Measurements from ENCODE around the gene GDI2. TPM values are rescaled to one million over a fixed set of nuclear protein-coding genes. Genes with fewer than 3 reads are reported as not detected.

The GDI2 gene
- total and polyA plus RNA-seq, 2 of the 13 experiments (the other 11 are each of a cell fraction or from before 2014, with no cell fraction given) = 153 to 477 TPM

- TF ChIP-seq, protein P1, sequence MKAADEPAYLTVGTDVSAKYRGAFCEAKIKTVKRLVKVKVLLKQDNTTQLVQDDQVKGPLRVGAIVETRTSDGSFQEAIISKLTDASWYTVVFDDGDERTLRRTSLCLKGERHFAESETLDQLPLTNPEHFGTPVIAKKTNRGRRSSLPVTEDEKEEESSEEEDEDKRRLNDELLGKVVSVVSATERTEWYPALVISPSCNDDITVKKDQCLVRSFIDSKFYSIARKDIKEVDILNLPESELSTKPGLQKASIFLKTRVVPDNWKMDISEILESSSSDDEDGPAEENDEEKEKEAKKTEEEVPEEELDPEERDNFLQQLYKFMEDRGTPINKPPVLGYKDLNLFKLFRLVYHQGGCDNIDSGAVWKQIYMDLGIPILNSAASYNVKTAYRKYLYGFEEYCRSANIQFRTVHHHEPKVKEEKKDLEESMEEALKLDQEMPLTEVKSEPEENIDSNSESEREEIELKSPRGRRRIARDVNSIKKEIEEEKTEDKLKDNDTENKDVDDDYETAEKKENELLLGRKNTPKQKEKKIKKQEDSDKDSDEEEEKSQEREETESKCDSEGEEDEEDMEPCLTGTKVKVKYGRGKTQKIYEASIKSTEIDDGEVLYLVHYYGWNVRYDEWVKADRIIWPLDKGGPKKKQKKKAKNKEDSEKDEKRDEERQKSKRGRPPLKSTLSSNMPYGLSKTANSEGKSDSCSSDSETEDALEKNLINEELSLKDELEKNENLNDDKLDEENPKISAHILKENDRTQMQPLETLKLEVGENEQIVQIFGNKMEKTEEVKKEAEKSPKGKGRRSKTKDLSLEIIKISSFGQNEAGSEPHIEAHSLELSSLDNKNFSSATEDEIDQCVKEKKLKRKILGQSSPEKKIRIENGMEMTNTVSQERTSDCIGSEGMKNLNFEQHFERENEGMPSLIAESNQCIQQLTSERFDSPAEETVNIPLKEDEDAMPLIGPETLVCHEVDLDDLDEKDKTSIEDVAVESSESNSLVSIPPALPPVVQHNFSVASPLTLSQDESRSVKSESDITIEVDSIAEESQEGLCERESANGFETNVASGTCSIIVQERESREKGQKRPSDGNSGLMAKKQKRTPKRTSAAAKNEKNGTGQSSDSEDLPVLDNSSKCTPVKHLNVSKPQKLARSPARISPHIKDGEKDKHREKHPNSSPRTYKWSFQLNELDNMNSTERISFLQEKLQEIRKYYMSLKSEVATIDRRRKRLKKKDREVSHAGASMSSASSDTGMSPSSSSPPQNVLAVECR (CRISPR knock-in tag; IDR thresholded peaks at IDR 0.05; ENCODE audit: borderline replicate concordance) = peak; percentile 33; the same call in 1 of the 2 replicates
- TF ChIP-seq ZBTB37 (CRISPR knock-in tag; IDR thresholded peaks at IDR 0.05) = 0 out of 2 replicates have a peak, but pooled peaks have one; percentile 21
- peak; percentile 44; the same call in 1 of the 2 replicates for TF ChIP-seq BHLHE40 (IDR thresholded peaks at IDR 0.05; ENCODE audit: low read length)
- TF ChIP-seq ZMYM2 (CRISPR knock-in tag; IDR thresholded peaks at IDR 0.05) = peak; percentile 73; the same call in 1 of the 2 replicates
- TF ChIP-seq ELF4 (CRISPR knock-in tag; IDR thresholded peaks at IDR 0.05; ENCODE audit: borderline replicate concordance) = no peak
- TF ChIP-seq, protein P2, sequence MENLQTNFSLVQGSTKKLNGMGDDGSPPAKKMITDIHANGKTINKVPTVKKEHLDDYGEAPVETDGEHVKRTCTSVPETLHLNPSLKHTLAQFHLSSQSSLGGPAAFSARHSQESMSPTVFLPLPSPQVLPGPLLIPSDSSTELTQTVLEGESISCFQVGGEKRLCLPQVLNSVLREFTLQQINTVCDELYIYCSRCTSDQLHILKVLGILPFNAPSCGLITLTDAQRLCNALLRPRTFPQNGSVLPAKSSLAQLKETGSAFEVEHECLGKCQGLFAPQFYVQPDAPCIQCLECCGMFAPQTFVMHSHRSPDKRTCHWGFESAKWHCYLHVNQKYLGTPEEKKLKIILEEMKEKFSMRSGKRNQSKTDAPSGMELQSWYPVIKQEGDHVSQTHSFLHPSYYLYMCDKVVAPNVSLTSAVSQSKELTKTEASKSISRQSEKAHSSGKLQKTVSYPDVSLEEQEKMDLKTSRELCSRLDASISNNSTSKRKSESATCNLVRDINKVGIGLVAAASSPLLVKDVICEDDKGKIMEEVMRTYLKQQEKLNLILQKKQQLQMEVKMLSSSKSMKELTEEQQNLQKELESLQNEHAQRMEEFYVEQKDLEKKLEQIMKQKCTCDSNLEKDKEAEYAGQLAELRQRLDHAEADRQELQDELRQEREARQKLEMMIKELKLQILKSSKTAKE (CRISPR knock-in tag; IDR thresholded peaks at IDR 0.05; ENCODE audit: borderline replicate concordance) = 0 out of 2 replicates have a peak, but pooled peaks have one; percentile 32
- no peak for TF ChIP-seq ZNF205 (CRISPR knock-in tag; IDR thresholded peaks at IDR 0.05)
- TF ChIP-seq, protein P3, sequence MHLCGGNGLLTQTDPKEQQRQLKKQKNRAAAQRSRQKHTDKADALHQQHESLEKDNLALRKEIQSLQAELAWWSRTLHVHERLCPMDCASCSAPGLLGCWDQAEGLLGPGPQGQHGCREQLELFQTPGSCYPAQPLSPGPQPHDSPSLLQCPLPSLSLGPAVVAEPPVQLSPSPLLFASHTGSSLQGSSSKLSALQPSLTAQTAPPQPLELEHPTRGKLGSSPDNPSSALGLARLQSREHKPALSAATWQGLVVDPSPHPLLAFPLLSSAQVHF (CRISPR knock-in tag; IDR thresholded peaks at IDR 0.05) = 0 out of 2 replicates have a peak, but pooled peaks have one; percentile 64
- TF ChIP-seq NR2F2 (IDR thresholded peaks at IDR 0.05; ENCODE audit: borderline replicate concordance, low read depth) = no peak
- TF ChIP-seq, protein P4, sequence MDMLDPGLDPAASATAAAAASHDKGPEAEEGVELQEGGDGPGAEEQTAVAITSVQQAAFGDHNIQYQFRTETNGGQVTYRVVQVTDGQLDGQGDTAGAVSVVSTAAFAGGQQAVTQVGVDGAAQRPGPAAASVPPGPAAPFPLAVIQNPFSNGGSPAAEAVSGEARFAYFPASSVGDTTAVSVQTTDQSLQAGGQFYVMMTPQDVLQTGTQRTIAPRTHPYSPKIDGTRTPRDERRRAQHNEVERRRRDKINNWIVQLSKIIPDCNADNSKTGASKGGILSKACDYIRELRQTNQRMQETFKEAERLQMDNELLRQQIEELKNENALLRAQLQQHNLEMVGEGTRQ (IDR thresholded peaks at IDR 0.05; ENCODE audit: low read depth, low read length) = no peak
- TF ChIP-seq, protein P4 (CRISPR knock-in tag; IDR thresholded peaks at IDR 0.05; ENCODE audit: borderline replicate concordance) = peak; percentile 33; the same call in 1 of the 2 replicates
- no peak for TF ChIP-seq ZNF18 (CRISPR knock-in tag; IDR thresholded peaks at IDR 0.05; ENCODE audit: insufficient replicate concordance)
- 0 out of 2 replicates have a peak, but pooled peaks have one; percentile 28 for TF ChIP-seq RCOR2 (CRISPR knock-in tag; IDR thresholded peaks at IDR 0.05)
Measured at GRCh38 chr10:5840314-5841307, 27.4 kb upstream of the GDI2 start (continued).
